SK-N-SH (cell line): ENCODE measurements around the gene BCR.

Experiments used
- CTCF ChIP-seq: fragments of 200-600 bp; sonication (generic); IDR thresholded peaks from 2 replicates; pipeline ENCODE4 v1.6.1; 2017; ENCODE audit warnings: antibody characterized with exemption, mild to moderate bottlenecking, moderate library complexity
- MAX ChIP-seq: IDR thresholded peaks from 2 replicates; pipeline ENCODE4 v1.4.0; 2012; ENCODE audit warnings: low read depth
- RFX5 ChIP-seq: IDR thresholded peaks from 2 replicates; pipeline ENCODE4 v1.6.1; 2012; ENCODE audit warnings: mild to moderate bottlenecking, improper control_type of control experiment, low read length
- USF2 ChIP-seq: fragments of 150-350 bp; IDR thresholded peaks from 2 replicates; pipeline ENCODE4 v1.6.1; 2017; ENCODE audit warnings: antibody characterized with exemption, low read length, low read depth, borderline replicate concordance

- no peak for TF ChIP-seq CTCF
- no peak for TF ChIP-seq RFX5
- no peak for TF ChIP-seq USF2
- no peak for TF ChIP-seq MAX
Observed at GRCh38 chr22:23253475-23254055, 73.3 kb downstream of the BCR start.
